ENCODE data around the gene MPIG6B.

MPIG6B gene

DNA sequence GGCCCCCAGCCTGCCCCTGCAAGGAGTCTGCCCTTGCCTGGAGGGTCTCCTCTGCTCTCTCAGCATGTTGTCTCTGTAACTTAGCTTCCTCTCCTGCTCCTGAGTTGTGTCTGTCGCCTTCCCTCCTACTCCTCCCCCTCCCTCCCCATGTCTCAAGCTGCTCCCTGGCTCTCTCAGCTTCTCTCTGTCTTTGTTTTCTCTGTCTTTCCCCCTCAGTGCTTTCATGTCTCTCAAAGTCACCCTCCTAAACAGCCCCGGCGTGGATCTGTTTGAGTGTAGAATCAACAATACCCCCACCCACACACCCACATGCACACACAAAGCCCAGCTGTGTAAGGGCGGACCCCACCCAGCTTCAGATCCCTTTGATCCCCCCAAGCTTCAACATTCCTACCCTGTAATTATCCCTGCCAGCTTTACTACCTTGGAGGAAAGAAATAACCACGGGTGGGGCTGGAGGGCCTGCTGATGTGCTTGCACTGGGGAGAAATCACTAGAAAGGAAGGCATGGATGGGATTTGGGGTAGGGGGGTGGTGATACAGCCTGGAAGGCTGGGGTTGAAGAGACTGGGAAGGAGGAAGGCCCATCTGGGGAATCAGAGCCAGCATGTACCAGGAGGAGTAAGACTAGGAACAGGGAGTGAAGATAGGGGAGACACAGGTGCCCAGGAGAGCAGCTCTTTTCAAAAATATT, 9.0 kb upstream of the MPIG6B start:
- no peak overlapping the region for H3K4me3 ChIP-seq (ENCODE audit: low read depth in 1 of 2, low read length in 1 of 2)
- no peak for TF ChIP-seq CTCF (IDR thresholded peaks at IDR 0.05)

GRCh38 chr6:31715022-31715958, 7.9 kb upstream of the MPIG6B start, which contains the start of gene LY6G6D:
Gene LY6G6D, plus strand, starts transcription at chr6:31715348. Its CDS starts 8 bp downstream, at chr6:31715356.
- Histone ChIP-seq H3K4me1 (ENCODE audit: control insufficient read depth in 1 of 2, insufficient read depth in 1 of 2, low read depth in 1 of 2, low read length in 1 of 2) (peaks cover 14 to 15% of the 10 kb centered on the region in 2 experiments), H3K27me3 (no peaks in the 10 kb centered on the region), H3K27ac (no peak within 1 kb of the TSS), H3K36me3 (no peaks in the 10 kb centered on the region), H3K4me3 (ENCODE audit: low read depth in 1 of 2, low read length in 1 of 2) (no peak within 1 kb of the TSS), H3K9me3 (no peaks in the 10 kb centered on the region)
- no peak for TF ChIP-seq CTCF (IDR thresholded peaks at IDR 0.05)

More for the DNA sequence above, 9.0 kb upstream of the MPIG6B start:
- Histone ChIP-seq H3K27me3 (no peaks in the 10 kb centered on the region), H3K9me3 (no peaks in the 10 kb centered on the region), H3K27ac (no peak overlapping the region), H3K4me1 (ENCODE audit: control insufficient read depth in 1 of 2, insufficient read depth in 1 of 2, low read depth in 1 of 2, low read length in 1 of 2) (peaks cover 14 to 15% of the 10 kb centered on the region in 2 experiments), H3K36me3 (no peaks in the 10 kb centered on the region)

GRCh38 chr6:31717499-31718222, 5.5 kb upstream of the MPIG6B start:
- no peaks in the 10 kb centered on the region for H3K27me3 ChIP-seq
- H3K27ac ChIP-seq: no peak overlapping the region
- H3K9me3 ChIP-seq: no peaks in the 10 kb centered on the region
- H3K4me1 ChIP-seq (ENCODE audit: control insufficient read depth in 1 of 2, insufficient read depth in 1 of 2, low read depth in 1 of 2, low read length in 1 of 2): no peaks in the 10 kb centered on the region
- H3K36me3 ChIP-seq: no peaks in the 10 kb centered on the region
- no peak overlapping the region for H3K4me3 ChIP-seq (ENCODE audit: low read depth in 1 of 2, low read length in 1 of 2)
- no peak for TF ChIP-seq CTCF (IDR thresholded peaks at IDR 0.05)

DNA sequence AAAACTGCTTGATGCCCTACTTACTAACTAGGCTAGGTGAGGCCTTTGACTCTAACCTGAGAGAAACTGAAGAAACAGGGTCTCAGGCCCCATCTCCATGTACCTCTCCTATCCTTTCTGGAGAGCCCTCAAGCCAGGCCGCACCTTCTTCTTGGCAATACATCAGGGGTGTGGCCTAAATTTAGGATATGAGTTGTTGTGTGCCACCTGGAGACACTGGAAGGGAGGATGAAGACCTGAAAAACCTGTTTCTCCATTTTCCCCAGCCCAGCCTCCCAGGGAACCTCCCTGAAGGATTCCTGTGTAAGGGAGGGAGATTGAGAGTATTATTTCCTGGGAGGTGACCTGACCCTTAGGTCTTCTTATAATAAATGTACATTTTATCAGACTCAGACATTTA, 4.9 kb upstream of the MPIG6B start:
- no peak for TF ChIP-seq CTCF (IDR thresholded peaks at IDR 0.05)
- Histone ChIP-seq H3K36me3 (no peaks in the 10 kb centered on the region), H3K27ac (no peak overlapping the region), H3K4me1 (ENCODE audit: control insufficient read depth in 1 of 2, insufficient read depth in 1 of 2, low read depth in 1 of 2, low read length in 1 of 2) (no peaks in the 10 kb centered on the region), H3K9me3 (no peaks in the 10 kb centered on the region), H3K4me3 (ENCODE audit: low read depth in 1 of 2, low read length in 1 of 2) (no peak overlapping the region), H3K27me3 (peaks cover 5% of the 10 kb centered on the region)

DNA sequence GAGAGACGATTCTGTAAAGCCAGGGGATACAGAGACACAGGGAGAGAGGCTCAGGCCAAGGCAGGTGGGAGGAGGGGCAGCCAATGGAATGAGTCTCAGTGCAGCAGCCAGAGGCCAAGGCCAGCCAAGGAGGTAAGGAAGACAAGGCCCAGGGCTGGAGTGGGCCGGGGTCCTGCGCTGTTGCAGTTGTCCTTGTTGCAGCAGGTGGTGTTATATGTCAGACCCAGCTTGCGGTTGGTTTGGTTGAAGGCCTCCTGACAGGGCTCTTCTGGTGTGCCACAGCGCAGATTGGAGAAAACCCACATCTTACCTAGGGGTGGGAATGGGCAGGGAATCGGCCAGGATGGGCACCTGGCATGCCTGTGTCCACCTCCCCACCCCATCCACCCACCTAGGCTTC, 4.2 kb upstream of the MPIG6B start:
- Histone ChIP-seq H3K27me3 (peaks cover 12% of the 10 kb centered on the region), H3K4me1 (ENCODE audit: control insufficient read depth in 1 of 2, insufficient read depth in 1 of 2, low read depth in 1 of 2, low read length in 1 of 2) (no peaks in the 10 kb centered on the region), H3K27ac (no peak overlapping the region), H3K36me3 (peaks cover 2% of the 10 kb centered on the region), H3K4me3 (ENCODE audit: low read depth in 1 of 2, low read length in 1 of 2) (no peak overlapping the region), H3K9me3 (no peaks in the 10 kb centered on the region)
- TF ChIP-seq CTCF (IDR thresholded peaks at IDR 0.05): no peak
